Testis (tissue), 3 donors: Measurements from ENCODE around the gene RASSF10. TPM values are rescaled to one million over a fixed set of nuclear protein-coding genes. Genes with fewer than 3 reads are reported as not detected.

ENCODE experiments used
- DNase-seq: peaks from one replicate; pipeline ENCODE4 v3.0.0-alpha.2; 2019
- H3K27ac ChIP-seq, 2 donors: fragments of 200-600 bp; sonication (generic); one replicate each; pipeline ENCODE4 v1.5.1; 2019
- H3K27me3 ChIP-seq: fragments of 200-600 bp; sonication (generic); one replicate; pipeline ENCODE4 v1.5.1; 2019
- H3K36me3 ChIP-seq: fragments of 200-600 bp; sonication (generic); one replicate; pipeline ENCODE4 v1.5.1; 2017; ENCODE audit warnings: low read depth; ENCODE audit errors: missing control alignments
- H3K4me1 ChIP-seq: fragments of 200-600 bp; sonication (generic); one replicate; pipeline ENCODE4 v1.5.1; 2019
- H3K4me3 ChIP-seq, 2 donors: fragments of 200-600 bp; sonication (generic); one replicate each; pipeline ENCODE4 v1.5.1; 2017 to 2019
- H3K9me3 ChIP-seq: fragments of 200-600 bp; sonication (generic); one replicate; pipeline ENCODE4 v1.5.1; 2017
- POLR2A ChIP-seq: fragments of 450-650 bp; IDR thresholded peaks from one replicate; pipeline ENCODE4 v1.6.1; 2017; ENCODE audit warnings: antibody characterized with exemption, mild to moderate bottlenecking, moderate library complexity
- WGBS, 2 donors: methylation state at CpG; one replicate each; pipeline ENCODE4 v1.1.5; 2018; 5-methylcytosine and 5-hydroxymethylcytosine counted together
- intact Hi-C: fragments of 100-400 bp; cut with DNase I; formaldehyde crosslinking; loops from one replicate; pipeline ENCODE4 v1.15.1; 2023; ENCODE audit warnings: low total_unique reads
- polyA plus RNA-seq: library from polyadenylated mRNA; stranded (reverse); fragments of 350-450 nt; fragmentation: Illumina TruSeq; extraction: RNeasy Lipid Tissue Mini Kit (QIAGEN cat#74804); gene quantifications from one replicate; pipeline ENCODE4 v1.2.3, GENCODE V29; 2014; ENCODE audit warnings: low read depth, low replicate concordance; ENCODE audit not compliant: insufficient read depth
- total RNA-seq, 2 donors: library from RNA; depleted of rRNA; stranded (reverse); fragments of >200 nt; gene quantifications; one replicate each; pipeline ENCODE4 v1.2.3, GENCODE V29; 2016
- TF ChIP-seq, protein P1 (sequence below), 3 experiments: fragments of 450-650 bp in 2 of 3; fragments of 200-600 bp in 1 of 3; sonication (generic) in 1 of 3; IDR thresholded peaks; one replicate each; pipeline ENCODE4 v1.5.1; 2016 to 2019; ENCODE audit warnings: antibody characterized with exemption in 3 of 3, mild to moderate bottlenecking in 2 of 3, moderate library complexity in 1 of 3

Gene RASSF10
- total and polyA plus RNA-seq, 3 donors from 2014 or later, result 2.9 to 6.3 (median 3.0) TPM

DNA sequence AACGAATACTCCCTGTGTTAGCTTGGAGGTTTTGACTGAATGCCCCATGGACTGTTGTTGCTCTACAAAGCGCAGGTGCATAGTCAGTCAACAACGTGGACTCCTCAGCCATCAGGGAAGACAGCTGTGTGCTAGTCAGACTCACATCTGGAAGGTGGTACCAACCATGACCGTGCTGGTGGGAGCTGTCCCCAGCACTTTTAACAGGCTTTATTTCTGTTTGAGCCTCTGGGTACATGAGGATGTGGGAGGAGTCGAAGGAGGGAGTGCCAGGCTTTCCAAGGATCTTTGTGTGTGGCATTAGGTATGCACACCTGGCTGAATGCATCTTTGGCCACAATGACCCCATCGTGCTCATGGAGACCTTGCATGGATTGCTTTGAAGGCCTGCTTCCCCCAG is 6.6 kb downstream of the RASSF10 start:
- DNase-seq, result no peak
- TF ChIP-seq POLR2A, result no peak
- TF ChIP-seq, protein P1, sequence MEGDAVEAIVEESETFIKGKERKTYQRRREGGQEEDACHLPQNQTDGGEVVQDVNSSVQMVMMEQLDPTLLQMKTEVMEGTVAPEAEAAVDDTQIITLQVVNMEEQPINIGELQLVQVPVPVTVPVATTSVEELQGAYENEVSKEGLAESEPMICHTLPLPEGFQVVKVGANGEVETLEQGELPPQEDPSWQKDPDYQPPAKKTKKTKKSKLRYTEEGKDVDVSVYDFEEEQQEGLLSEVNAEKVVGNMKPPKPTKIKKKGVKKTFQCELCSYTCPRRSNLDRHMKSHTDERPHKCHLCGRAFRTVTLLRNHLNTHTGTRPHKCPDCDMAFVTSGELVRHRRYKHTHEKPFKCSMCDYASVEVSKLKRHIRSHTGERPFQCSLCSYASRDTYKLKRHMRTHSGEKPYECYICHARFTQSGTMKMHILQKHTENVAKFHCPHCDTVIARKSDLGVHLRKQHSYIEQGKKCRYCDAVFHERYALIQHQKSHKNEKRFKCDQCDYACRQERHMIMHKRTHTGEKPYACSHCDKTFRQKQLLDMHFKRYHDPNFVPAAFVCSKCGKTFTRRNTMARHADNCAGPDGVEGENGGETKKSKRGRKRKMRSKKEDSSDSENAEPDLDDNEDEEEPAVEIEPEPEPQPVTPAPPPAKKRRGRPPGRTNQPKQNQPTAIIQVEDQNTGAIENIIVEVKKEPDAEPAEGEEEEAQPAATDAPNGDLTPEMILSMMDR (IDR thresholded peaks at IDR 0.05), result no peak
- Histone ChIP-seq H3K36me3 (no peaks in the 10 kb centered on the region), H3K27me3 (no peaks in the 10 kb centered on the region), H3K4me1 (peaks cover 7% of the 10 kb centered on the region), H3K9me3 (no peaks in the 10 kb centered on the region), H3K4me3 (no peak overlapping the region), H3K27ac (no peak overlapping the region)
- 67 to 71% methylated on average over 6 of the region's 6 CpGs for WGBS, 2 donors
- intact Hi-C loops, result no loop called here

DNA sequence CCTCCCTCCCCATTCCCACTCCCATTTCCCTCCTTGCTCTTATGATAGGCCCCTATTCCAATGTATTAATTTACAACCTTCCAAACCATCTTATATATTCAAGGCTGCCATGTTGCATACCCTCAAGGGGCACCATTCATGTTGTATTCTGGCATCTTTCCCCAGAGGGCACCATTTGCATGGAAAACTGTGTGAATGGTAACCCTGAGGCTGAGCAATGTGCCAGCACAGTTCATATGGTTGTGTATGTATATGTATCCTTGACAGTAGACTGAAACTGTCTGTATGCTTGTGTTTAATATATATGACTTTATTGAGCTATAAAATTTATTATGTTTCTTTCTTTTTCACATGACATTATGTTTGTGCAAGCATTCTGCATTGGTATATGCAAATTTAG is 7.3 kb downstream of the RASSF10 start:
- no peak for DNase-seq
- peaks cover 7% of the 10 kb centered on the region for H3K4me1 ChIP-seq
- H3K36me3 ChIP-seq, result no peaks in the 10 kb centered on the region
- TF ChIP-seq POLR2A, result no peak
- TF ChIP-seq, protein P1 (IDR thresholded peaks at IDR 0.05), result no peak
- H3K27ac ChIP-seq, result no peak overlapping the region
- intact Hi-C loops, result no loop called here
- H3K4me3 ChIP-seq, result no peak overlapping the region
- H3K9me3 ChIP-seq, result no peaks in the 10 kb centered on the region
- no peaks in the 10 kb centered on the region for H3K27me3 ChIP-seq

DNA sequence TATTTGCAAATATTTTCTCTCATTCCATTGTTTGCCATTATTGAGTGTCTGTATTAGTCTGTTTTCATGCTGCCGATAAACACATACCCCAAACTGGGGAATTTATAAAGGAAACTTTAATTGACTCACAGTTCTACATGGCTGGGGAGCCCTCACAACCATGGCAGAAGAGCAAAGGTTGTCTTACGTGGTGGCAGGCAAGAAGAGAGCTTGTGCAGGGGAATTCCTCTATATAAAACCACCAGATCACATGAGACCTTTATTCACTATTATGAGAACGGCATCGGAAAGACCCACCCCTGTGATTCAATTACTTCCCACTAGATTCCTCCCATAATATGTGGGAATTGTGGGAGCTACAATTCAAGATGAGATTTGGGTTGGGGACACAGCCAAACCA is 10.2 kb downstream of the RASSF10 start:
- intact Hi-C loops, result no loop called here
- peaks cover 3% of the 10 kb centered on the region for H3K4me1 ChIP-seq
- H3K27ac ChIP-seq, result no peak overlapping the region
- H3K27me3 ChIP-seq, result no peaks in the 10 kb centered on the region
- H3K9me3 ChIP-seq, result no peaks in the 10 kb centered on the region
- WGBS, 2 donors, result 80 to 85% methylated on average over 4 of the region's 4 CpGs
- TF ChIP-seq, protein P1 (IDR thresholded peaks at IDR 0.05), result no peak
- no peak for TF ChIP-seq POLR2A
- H3K36me3 ChIP-seq, result no peaks in the 10 kb centered on the region
- DNase-seq, result no peak
- no peak overlapping the region for H3K4me3 ChIP-seq

DNA sequence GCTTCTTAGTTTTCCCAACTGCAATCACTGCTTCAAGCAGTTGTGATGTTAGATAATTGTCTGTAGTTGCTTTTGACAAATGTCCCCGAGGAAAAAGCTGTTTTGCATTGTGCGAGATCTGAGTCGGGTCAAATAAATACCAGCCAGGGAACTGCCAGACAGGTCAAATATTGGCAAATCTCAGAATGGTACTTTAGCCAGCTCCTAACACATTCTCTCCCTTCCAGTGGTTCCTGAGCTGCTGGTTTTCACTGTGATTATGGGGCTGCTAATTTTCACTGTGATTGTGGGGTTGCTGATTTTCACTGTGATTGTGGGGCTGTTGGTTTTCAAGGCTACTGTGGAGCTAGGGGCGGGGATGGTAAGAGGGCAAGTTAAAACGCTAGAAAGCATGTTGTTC is 14.3 kb downstream of the RASSF10 start:
- Histone ChIP-seq H3K27me3 (no peaks in the 10 kb centered on the region), H3K9me3 (no peaks in the 10 kb centered on the region), H3K4me3 (no peak overlapping the region), H3K4me1 (peaks cover 3% of the 10 kb centered on the region), H3K36me3 (no peaks in the 10 kb centered on the region), H3K27ac (no peak overlapping the region)
- TF ChIP-seq, protein P1 (IDR thresholded peaks at IDR 0.05), result no peak
- no peak for TF ChIP-seq POLR2A
- intact Hi-C loops, result no loop called here
- WGBS, 2 donors, result 84 to 85% methylated on average over 5 of the region's 5 CpGs
- DNase-seq, result no peak

DNA sequence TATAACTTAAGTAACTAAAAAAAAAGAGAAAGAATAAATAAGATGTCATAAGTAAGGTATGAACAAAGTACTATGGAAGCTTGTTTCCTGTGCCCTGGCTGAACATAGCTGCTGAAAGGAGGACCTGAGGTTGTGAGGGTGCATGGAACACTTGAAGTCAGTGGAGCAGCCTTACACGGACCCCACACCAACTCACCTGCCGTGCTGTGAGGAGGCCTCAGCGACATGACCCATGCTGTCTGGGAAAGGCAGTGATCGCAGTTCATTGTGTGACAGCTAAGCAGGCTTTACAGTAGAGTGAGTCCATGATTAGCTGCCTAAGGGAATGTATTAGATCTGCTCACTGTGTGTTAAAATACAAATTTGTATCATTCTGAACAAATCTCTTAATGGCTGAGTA is 17.6 kb downstream of the RASSF10 start:
- WGBS, 2 donors, result 84 to 94% methylated on average over 4 of the region's 4 CpGs
- no peaks in the 10 kb centered on the region for H3K4me1 ChIP-seq
- no peaks in the 10 kb centered on the region for H3K9me3 ChIP-seq
- H3K36me3 ChIP-seq, result no peaks in the 10 kb centered on the region
- H3K27ac ChIP-seq, result no peak overlapping the region
- TF ChIP-seq POLR2A, result no peak
- TF ChIP-seq, protein P1 (IDR thresholded peaks at IDR 0.05), result no peak
- no peaks in the 10 kb centered on the region for H3K27me3 ChIP-seq
- no peak for DNase-seq
- no peak overlapping the region for H3K4me3 ChIP-seq
- intact Hi-C loops, result no loop called here
